Muscle layer of colon (tissue), 2 donors: ENCODE measurements around the gene ASCL5.

ENCODE experiments used
- H3K27ac ChIP-seq: one replicate; pipeline ENCODE4 v1.7.0; 2013; ENCODE audit warnings: low read depth, mild to moderate bottlenecking, low read length, moderate library complexity
- H3K27me3 ChIP-seq, 2 donors: one replicate each; pipeline ENCODE4 v1.7.0; 2013; ENCODE audit warnings: low read length in 2 of 2, mild to moderate bottlenecking in 2 of 2; ENCODE audit not compliant: insufficient read depth in 2 of 2, control insufficient read depth in 1 of 2
- H3K36me3 ChIP-seq: one replicate; pipeline ENCODE4 v1.7.0; 2013; ENCODE audit warnings: mild to moderate bottlenecking, low read length; ENCODE audit not compliant: insufficient read depth
- H3K4me1 ChIP-seq: one replicate; pipeline ENCODE4 v1.7.0; 2013; ENCODE audit warnings: mild to moderate bottlenecking, low read length; ENCODE audit not compliant: insufficient read depth
- H3K4me3 ChIP-seq, 2 donors: one replicate each; pipeline ENCODE4 v1.7.0; 2013; ENCODE audit warnings: low read length in 2 of 2, low read depth in 1 of 2, mild to moderate bottlenecking in 1 of 2, moderate library complexity in 1 of 2
- H3K9ac ChIP-seq: one replicate; pipeline ENCODE4 v1.7.0; 2013; ENCODE audit warnings: low read length
- H3K9me3 ChIP-seq: one replicate; pipeline ENCODE4 v1.7.0; 2013; ENCODE audit warnings: mild to moderate bottlenecking, low read length
- donor health status: abdominal sarcoma.
- donor health status: Adenocarcinoma of cecum.

The ASCL5 gene

DNA sequence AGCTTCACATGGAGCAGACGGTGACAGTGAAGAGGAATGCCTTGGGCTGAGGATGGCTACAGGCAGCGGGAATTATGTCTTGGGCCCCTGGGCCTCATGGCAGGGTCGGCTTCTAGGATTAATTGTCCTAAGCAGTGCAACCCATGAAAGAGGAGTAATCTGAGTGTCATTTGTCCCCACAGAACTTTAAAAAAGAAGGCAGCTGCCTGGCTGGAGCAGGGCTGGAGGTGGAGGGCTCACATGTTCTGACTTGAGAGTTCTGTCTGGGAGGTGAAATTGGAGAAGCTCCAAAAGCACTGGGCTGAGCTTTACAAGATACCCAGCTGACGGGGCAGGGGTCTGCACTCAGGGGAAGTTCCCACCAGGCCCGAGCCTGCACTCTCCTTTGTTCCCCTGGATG is 37.4 kb downstream of the ASCL5 start:
- Histone ChIP-seq H3K4me1 (no peaks in the 10 kb centered on the region), H3K9me3 (no peaks in the 10 kb centered on the region), H3K27ac (no peak overlapping the region), H3K9ac (no peak overlapping the region), H3K27me3 (no peaks in the 10 kb centered on the region), H3K36me3 (no peaks in the 10 kb centered on the region), H3K4me3 (no peak overlapping the region)

DNA sequence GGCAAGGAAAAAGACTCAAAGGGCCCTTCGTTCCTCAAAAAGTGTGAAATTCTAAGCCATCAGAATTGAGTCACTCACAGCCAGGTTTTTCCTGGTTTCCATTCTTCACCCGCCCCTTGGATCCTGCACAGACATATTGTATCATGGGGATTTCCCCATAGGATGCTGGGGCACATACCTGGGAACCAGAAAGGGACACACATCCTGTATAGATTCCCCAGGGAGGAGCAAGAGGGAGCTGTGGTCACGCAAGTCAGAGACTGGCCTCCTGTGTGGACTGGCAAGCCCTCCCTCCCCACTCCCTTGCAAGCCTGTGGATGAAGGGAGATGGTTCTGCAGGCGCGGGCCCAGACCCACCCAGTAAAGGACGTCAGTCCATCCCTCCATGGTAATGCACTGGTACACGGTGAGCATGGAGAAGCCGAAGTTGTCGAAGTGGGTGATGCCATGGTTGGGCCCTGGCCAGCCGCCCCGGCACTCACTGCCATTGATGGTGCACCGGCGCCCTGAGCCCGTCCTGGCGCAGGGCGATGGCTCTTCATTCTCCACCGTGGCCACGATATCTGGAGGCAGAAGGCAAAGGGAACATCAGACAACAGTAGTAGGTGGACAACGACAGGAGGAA is 38.0 kb downstream of the ASCL5 start:
- Histone ChIP-seq H3K36me3 (no peaks in the 10 kb centered on the region), H3K9me3 (no peaks in the 10 kb centered on the region), H3K27ac (no peak overlapping the region), H3K4me3 (no peak overlapping the region), H3K4me1 (no peaks in the 10 kb centered on the region), H3K9ac (no peak overlapping the region), H3K27me3 (no peaks in the 10 kb centered on the region)

DNA sequence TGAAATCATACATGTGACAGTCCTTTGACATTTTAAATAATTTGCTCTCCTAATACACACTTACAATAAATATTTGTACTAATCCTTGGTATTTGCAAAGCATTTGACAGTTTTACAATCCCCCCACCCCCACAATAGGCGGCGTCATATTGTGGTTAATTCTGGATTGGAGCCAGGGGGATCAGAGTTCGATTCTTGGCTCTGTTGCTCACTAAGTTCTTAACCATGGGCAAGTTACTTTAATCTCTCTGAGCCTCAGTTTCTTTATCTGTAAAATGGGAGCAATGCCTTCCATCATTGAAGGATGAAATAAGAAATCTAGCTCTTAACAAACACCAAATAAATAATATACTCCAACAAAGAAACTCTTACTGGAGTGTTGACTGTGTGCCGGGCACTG is 38.6 kb downstream of the ASCL5 start:
- H3K9ac ChIP-seq, result no peak overlapping the region
- no peak overlapping the region for H3K4me3 ChIP-seq
- H3K4me1 ChIP-seq, result no peaks in the 10 kb centered on the region
- no peaks in the 10 kb centered on the region for H3K27me3 ChIP-seq
- H3K36me3 ChIP-seq, result no peaks in the 10 kb centered on the region
- H3K9me3 ChIP-seq, result no peaks in the 10 kb centered on the region
- H3K27ac ChIP-seq, result no peak overlapping the region

DNA sequence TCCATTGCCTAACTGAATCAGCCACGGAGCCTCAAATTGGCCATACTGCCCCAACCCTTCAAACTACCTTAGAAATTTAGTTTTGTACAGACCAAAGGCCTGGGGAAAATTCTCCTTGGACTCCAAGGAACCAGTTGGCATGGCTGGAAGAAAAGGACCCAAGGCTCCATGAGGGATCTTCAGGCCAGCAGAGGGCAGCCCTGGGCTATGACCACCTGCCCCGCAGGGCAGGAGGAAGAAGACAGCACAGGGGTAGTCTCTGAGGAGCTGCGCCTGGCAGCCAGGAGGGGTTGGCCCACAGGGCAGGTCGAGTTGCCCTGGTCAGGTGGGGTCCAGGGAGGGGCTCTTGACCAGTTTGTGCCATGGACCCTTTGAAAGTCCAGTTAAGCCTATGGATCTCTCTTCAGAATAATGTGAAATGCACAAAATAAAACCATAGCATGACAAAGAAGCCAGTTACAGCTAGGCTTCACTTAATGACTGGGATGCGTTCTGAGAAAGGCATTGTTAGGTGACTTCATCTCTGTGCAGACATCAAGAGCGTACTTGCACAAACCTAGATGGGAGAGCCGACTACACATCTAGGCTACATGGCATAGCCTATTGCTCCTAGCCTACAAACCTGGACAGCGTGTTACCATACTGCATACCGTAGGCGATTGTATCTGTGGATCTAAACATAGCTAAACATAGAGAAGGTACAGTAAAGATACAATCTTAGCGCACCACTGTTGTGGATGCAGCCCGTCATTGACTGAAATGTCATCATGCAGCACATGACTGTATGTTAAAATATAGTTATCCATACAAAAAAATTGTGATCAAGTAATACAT is 40.9 kb downstream of the ASCL5 start:
- Histone ChIP-seq H3K9me3 (no peaks in the 10 kb centered on the region), H3K27me3 (no peaks in the 10 kb centered on the region), H3K9ac (no peak overlapping the region), H3K27ac (no peak overlapping the region), H3K36me3 (no peaks in the 10 kb centered on the region), H3K4me3 (no peak overlapping the region), H3K4me1 (no peaks in the 10 kb centered on the region)

DNA sequence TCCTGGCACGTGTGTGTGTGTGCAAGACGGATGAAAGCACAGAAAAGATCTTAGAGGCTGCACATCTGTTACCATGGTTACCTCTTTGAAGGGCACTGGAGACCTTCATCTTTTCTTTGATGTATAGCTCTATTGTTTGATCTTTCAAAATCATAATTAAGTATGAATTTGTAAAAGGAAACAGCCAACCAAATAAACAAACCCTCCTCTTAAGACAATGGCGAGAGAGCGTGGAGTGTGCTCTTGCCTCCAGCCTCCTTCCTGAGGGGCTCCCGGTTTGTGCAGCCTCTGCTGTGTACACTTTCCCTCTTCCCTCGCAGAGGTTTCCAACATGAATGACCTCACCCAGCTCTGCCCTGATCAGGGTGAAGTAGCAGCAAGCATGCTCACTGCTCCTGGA is 42.7 kb downstream of the ASCL5 start:
- no peaks in the 10 kb centered on the region for H3K36me3 ChIP-seq
- H3K9ac ChIP-seq, result no peak overlapping the region
- no peak overlapping the region for H3K27ac ChIP-seq
- no peaks in the 10 kb centered on the region for H3K4me1 ChIP-seq
- no peak overlapping the region for H3K4me3 ChIP-seq
- no peaks in the 10 kb centered on the region for H3K27me3 ChIP-seq
- no peaks in the 10 kb centered on the region for H3K9me3 ChIP-seq

DNA sequence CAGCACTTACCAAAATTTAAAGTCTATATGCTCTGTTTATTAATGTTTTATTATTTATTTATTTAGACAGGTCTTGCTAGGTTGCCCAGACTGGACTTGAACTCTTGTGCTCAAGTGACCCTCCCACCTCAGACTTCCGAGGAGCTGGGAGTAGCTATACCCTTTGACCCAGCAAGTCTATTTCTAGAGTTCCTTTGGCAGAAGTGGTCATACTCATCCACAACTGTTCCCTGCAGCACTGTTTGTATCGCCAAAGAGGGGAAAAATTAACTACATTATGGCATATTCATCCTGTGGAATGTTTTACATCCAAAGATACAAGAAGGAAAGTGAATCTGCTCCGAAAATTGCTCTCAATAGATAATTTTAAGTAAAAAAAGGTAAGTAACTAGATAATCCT is 43.2 kb downstream of the ASCL5 start:
- no peak overlapping the region for H3K27ac ChIP-seq
- H3K36me3 ChIP-seq, result no peaks in the 10 kb centered on the region
- no peak overlapping the region for H3K9ac ChIP-seq
- H3K4me3 ChIP-seq, result no peak overlapping the region
- no peaks in the 10 kb centered on the region for H3K27me3 ChIP-seq
- H3K9me3 ChIP-seq, result no peaks in the 10 kb centered on the region
- H3K4me1 ChIP-seq, result no peaks in the 10 kb centered on the region

DNA sequence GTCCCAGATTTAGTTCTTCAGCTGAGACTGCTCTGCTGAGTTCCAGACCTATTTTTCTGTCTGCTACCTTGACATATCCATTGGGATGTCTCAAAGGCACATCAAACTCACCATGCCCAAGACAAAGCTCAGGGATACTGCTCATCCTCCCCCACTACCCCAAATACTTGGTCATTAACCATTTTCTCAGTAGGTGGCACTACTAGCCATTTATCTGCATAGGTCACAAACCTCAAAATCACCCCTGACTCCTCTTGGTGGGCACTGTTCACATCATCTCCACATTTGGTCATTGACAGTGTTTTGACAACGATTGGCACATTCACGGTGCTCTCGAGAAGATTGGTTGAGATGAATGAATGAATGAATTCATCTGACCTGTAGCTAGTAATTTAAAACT is 46.8 kb downstream of the ASCL5 start:
- H3K4me3 ChIP-seq, result no peak overlapping the region
- H3K4me1 ChIP-seq, result no peaks in the 10 kb centered on the region
- H3K36me3 ChIP-seq, result no peaks in the 10 kb centered on the region
- no peaks in the 10 kb centered on the region for H3K27me3 ChIP-seq
- H3K9ac ChIP-seq, result no peak overlapping the region
- H3K27ac ChIP-seq, result no peak overlapping the region
- no peaks in the 10 kb centered on the region for H3K9me3 ChIP-seq

DNA sequence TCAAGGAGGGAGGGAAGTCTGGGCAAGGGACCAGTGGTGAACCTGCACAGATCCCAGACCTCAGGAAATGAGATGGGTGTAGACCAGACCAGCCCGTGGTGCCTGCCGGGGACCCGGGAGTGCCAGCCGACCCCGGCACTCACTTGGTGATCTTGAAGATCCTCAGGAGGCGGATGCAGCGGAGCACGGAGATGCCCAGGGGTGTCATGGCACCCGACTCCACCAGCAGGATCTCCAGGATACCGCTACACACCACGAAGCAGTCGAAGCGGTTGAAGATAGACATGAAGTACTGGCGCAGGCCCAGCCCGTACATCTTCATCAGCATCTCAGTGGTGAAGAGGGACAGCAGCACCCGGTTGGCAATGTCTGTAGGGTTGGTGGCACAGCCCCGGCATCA is 49.2 kb downstream of the ASCL5 start:
- no peak overlapping the region for H3K9ac ChIP-seq
- H3K27me3 ChIP-seq, result no peaks in the 10 kb centered on the region
- no peaks in the 10 kb centered on the region for H3K36me3 ChIP-seq
- no peaks in the 10 kb centered on the region for H3K9me3 ChIP-seq
- H3K4me3 ChIP-seq, result no peak overlapping the region
- H3K4me1 ChIP-seq, result no peaks in the 10 kb centered on the region
- H3K27ac ChIP-seq, result no peak overlapping the region

DNA sequence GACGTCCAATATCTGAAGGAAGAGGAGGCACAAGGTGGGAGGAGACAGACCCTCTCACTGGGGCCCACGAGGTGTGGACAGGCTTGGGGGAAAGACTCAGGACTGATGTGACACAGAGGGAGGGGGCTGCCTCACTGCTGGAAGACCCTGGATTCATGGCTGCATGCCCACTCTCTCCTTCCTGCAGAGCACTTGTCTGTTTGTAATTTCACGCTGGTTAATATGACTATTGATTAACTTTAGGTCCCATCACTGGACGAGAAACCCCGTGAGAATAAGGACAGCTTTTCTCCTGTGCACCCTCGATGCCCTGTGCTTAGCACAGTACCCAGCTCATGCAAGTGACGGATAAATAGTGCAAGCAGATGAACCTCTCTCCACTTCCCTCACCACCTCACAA is 49.9 kb downstream of the ASCL5 start:
- Histone ChIP-seq H3K27me3 (no peaks in the 10 kb centered on the region), H3K9ac (no peak overlapping the region), H3K9me3 (no peaks in the 10 kb centered on the region), H3K27ac (no peak overlapping the region), H3K4me1 (no peaks in the 10 kb centered on the region), H3K4me3 (no peak overlapping the region), H3K36me3 (no peaks in the 10 kb centered on the region)

DNA sequence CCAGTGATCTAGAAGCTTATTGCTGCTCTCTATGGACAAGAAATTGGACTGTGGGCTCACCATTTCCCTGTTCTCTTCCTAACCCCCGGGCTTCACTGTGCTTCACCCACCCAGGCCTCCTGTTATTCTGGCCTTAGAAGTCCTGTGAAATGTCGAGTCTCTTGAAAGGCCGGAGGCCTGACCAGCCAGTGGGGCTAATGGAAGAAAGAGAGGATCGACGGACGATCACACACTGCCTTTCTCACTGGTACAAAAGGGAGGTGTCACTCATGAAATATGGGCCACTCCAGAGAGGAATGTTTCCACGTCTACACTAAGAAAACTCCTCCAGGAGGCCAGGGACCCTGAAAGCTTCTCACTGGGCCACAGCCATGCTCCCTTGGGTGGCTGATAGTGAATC is 50.9 kb downstream of the ASCL5 start:
- H3K4me3 ChIP-seq, result no peak overlapping the region
- H3K36me3 ChIP-seq, result no peaks in the 10 kb centered on the region
- no peak overlapping the region for H3K27ac ChIP-seq
- no peaks in the 10 kb centered on the region for H3K27me3 ChIP-seq
- no peaks in the 10 kb centered on the region for H3K4me1 ChIP-seq
- no peaks in the 10 kb centered on the region for H3K9me3 ChIP-seq
- H3K9ac ChIP-seq, result no peak overlapping the region

DNA sequence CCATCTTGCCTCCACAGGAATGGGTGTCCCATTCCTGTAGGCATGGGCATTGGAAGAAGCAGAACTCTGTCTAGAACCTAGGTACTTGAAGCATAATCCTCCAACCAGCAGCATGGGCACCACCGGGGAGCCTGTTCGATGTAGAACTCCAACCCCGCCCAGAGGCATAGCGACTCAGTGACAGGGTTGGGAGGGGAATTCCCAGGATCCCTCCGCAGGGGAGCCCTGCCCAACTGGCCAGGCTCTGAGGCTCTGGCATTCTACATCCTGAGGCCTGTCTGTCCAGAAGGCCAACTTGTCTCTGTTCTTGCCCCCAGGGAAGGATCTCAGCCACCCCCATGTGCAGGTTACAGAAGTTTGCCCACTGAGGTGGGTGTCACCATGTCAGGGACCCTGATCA is 53.0 kb downstream of the ASCL5 start:
- no peaks in the 10 kb centered on the region for H3K27me3 ChIP-seq
- no peaks in the 10 kb centered on the region for H3K9me3 ChIP-seq
- H3K4me3 ChIP-seq, result no peak overlapping the region
- no peak overlapping the region for H3K9ac ChIP-seq
- H3K4me1 ChIP-seq, result no peaks in the 10 kb centered on the region
- H3K27ac ChIP-seq, result no peak overlapping the region
- H3K36me3 ChIP-seq, result no peaks in the 10 kb centered on the region

DNA sequence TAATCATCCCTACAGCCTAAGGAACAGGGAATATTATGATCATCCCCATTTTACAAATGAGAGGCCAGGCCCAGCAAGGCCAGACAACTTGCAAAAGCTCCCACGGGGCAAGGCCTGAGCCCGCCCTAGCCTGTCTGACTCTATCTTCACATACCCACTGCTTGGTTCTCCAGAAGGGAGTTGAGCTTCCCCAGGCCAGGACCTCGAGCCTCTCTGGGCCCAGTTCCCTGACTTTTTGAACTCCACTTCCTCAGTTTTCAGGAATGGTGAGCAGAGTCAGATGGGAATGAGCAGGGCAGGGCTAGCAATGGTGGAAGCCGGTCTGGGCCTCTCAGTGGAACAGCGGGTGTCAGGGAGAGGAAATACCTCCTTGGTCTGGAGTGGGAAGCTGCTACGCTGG is 54.1 kb downstream of the ASCL5 start:
- Histone ChIP-seq H3K9ac (no peak overlapping the region), H3K4me3 (no peak overlapping the region), H3K9me3 (no peaks in the 10 kb centered on the region), H3K27ac (no peak overlapping the region), H3K36me3 (no peaks in the 10 kb centered on the region), H3K4me1 (no peaks in the 10 kb centered on the region), H3K27me3 (no peaks in the 10 kb centered on the region)
